ENCODE measurements around the gene CDC42EP5.

Gene CDC42EP5

DNA sequence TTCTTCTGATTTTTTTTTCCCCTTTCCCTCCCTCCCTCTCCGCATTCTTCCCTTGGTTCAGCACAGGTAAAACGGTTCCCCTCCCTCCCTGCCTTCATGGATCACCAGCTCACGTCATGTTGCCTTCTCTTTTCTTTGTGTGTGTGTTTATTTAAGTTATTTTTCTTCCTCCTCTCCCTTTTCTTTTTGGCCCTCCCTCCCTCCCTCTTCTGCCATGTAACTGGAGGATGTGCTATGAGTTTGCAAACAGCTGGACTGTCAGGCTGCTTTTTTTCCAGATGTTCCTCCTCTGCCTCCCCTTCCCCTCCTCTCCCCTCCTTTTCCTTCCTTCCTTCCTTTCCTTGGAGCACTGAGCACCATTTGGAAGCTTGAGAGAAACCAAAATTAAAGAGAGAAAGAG is 11.5 kb downstream of the CDC42EP5 start:
- DNase-seq, result no peak

DNA sequence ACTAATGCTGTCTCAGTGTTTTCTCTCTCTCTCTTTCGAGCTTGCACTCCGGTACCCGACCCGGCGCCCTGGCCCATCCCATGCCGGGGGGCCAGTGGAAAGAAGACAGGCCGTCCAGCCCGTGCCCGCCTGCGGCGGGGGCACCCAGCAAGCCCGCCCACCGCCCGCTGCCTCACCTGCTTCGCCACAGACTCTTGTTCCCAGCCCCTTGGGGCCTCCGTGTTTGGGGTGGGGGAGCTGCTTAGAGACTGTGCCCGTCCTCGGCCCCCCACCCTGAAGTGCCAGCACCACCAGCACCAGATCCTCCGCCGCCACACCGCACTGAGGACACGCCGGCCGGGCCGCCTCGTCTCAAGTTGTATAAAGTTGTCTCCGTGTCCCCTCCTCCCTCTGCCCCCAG is 11.9 kb downstream of the CDC42EP5 start:
- no peak for DNase-seq

DNA sequence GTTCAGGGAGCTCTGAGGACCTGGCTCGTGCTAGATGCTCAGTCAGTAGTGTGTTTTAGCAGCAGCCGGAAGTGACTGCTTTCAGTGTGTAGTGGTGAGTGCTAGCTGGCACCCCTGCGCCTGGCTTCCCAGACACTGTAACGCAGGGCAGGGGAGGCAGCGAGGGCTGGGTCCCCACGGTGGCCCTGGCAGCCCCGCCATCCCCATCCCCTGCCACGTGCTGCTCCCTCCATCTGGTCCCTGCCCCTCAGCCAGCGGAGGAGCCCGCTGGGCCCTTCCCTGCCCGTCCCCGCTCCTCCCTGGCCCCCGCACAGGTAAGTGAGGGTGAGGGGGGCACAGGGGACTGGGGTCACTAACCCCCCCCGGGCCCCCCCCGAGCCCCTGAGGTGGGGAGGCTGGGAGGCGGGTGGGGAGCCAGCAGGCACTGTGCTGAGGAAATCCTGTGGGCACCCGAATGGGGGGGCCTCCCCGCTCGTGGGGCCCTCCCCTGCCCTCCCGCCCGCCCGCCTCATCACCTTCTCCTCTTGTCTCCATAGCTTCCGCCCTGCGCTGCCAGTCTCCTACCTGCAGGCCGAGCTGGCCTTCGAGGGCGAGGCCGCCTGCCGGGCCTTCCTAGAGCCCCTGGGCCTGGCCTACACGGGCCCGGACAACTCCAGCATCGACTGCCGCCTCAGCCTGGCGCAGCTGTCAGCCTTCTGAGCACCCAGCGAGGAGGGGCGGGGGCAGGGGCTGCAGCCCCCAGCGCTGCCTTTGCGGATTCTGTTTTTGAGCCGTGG is 12.7 kb downstream of the CDC42EP5 start:
- no peak for DNase-seq

DNA sequence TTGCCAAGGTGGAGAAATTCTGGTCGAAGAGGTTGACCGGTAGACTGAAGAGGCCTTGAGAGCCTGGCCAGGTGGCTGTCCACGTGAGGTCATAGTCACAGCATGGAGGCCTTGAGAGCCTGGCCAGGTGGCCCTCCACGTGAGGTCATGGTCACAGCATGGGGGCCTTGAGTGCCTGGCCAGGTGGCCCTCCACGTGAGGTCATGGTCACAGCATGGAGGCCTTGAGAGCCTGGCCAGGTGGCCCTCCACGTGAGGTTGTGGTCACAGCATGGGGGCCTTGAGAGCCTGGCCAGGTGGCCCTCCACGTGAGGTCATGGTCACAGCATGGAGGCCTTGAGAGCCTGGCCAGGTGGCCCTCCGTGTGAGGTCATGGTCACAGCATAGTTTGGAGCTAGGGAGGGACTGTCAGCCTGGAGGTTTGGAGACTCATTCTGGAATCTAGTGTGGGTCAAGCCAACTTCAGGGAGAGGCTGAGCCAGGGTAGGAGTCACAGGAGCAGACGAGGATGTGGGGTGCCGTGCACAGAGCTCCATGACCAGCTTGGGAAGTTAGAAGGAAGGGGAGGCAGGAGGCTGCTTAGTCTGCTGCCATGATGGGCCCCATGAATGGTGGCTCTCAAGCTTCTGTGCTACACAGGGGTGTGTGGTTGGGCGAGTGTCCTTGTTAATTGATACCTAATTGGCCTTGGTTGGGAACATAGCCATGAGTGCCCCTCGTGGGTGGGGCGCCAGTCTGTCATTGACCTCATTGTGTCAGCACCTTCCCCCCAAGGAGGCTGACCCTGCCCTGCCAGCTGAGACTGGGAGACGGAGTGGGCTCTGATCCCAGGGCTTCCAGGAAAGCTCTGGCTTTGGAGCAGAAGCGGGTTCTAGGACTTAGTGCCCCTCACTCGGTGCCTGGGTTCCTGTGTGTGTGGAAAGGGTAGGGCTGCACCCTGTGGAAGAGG is 13.5 kb downstream of the CDC42EP5 start:
- DNase-seq, result no peak

DNA sequence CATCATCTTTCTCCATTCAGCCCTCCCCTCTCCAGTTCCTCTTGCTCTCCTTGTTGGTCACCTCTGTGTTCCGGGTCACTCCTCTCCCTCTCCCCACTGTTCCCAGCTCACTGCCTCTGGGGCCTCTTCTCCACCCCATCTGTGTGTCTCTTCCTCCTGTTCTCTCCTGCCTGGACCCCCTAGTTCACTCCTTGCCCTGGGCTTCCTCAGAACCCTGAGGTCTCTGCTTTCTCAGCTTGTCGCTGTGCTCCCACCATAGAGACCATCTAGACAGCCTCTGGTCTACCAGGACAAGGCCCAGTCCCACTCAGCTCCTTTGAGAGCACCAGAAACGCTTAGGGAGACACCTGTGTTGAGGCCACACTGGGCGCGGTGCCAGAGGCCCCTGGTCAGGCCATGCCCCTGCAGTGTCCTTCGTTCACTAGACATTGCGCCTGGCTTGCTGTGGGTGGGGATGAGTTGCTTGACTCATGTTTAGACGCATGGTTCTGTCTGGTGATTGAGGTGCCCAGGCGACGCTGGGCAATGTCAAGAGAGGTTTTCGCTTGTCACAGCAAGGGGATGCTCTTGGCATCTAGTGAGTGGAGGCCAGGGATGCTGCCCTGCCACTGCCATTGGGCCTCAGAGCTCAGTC is 14.3 kb downstream of the CDC42EP5 start:
- no peak for DNase-seq

DNA sequence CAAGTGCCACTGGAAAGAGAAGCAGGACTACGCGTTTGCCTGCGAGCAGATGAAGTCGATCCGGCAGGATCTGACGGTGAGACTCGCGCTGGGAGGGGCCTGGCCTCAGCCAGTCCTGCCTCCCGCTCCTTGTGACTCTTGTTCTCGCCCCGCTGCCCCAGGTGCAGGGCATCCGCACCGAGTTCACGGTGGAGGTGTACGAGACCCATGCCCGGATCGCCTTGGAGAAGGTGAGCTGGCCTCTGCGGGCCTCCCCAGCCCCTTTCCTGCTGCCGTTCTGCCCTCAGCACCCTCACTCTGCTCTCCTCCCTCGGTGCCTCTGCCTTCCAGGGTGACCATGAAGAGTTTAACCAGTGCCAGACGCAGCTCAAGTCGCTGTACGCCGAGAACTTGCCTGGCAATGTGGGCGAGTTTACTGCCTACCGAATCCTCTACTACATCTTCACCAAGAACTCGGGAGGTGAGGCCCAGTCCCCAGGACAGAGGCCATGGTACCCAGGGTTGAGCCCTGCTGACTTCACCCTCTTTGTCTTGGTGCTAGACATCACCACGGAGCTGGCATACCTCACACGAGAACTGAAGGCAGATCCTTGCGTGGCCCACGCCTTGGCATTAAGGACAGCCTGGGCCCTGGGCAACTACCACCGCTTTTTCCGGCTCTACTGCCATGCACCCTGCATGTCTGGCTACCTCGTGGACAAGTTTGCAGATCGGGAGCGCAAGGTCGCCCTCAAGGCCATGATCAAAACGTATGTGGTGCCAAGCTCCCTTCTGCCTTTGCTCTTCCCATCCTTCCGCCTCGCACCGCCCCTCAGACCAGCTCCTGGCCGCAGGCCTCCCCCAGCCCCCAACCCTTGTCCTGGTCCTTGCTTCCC is 15.1 kb downstream of the CDC42EP5 start:
- no peak for DNase-seq

DNA sequence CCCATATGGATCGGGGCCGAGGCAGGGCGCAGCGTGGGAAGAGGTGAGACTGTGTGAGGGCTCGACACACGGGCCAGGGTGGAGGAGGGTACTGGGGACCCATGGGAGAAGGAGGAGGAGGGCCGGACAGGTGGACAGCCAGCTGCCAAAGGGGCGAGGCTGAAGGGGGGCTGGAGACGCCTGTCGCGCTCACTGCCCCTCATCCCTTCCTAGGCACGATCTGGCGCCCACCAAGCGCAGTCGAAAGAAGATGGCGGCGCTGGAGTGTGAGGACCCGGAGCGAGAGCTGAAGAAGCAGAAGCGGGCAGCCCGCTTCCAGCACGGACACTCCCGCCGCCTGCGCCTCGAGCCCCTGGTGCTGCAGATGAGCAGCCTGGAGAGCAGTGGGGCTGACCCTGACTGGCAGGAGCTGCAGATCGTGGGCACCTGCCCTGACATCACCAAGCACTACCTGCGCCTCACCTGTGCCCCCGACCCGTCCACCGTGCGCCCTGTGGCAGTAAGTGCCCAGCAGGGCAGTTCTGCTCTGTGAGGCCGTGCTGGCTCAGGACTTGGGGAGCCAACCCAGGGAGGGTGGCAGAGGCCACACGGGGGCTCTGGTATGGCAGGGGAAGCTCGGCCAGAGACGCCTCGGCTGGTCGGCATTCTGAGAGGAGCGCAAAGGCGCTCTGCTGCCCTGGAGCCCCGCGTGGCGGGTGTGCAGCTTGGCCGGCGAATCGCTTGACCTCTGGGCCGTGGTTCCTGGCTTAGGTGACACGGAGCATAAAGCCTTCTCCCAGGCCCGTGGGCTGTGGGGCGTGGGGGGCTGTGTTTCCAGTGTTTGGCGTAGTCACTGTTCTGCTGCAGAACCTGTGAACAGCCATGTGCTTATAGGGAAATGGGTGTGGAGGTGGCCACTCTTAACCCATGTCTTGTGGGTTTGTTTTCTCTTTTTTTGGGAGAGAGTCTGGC is 16.4 kb downstream of the CDC42EP5 start:
- no peak for DNase-seq

DNA sequence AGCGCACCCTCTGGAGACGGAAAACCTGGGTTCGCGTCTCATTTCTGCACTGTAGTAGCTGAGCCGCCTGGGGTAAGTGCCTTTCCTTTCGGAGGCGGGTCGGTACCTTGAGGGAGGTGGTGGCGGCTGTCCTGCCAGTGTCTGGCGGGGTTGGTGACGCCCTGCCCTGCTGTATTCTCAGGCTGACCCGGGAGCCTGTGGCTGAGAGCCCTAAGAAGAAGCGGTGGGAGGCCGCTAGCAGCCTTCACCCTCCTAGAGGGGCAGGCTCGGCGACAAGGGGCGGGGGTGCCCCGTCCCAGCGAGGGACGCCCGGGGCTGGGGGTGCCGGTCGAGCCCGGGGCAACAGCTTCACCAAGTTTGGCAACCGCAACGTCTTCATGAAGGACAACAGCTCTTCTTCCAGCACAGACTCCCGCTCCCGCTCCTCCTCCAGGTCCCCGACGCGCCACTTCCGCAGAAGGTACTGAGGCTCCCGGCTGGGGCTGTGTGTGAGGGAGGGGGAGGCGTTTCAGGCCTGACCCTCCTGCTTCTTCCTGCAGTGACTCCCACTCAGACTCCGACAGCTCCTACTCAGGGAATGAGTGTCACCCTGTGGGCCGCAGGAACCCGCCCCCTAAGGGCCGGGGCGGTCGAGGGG is 17.2 kb downstream of the CDC42EP5 start:
- DNase-seq, result no peak

DNA sequence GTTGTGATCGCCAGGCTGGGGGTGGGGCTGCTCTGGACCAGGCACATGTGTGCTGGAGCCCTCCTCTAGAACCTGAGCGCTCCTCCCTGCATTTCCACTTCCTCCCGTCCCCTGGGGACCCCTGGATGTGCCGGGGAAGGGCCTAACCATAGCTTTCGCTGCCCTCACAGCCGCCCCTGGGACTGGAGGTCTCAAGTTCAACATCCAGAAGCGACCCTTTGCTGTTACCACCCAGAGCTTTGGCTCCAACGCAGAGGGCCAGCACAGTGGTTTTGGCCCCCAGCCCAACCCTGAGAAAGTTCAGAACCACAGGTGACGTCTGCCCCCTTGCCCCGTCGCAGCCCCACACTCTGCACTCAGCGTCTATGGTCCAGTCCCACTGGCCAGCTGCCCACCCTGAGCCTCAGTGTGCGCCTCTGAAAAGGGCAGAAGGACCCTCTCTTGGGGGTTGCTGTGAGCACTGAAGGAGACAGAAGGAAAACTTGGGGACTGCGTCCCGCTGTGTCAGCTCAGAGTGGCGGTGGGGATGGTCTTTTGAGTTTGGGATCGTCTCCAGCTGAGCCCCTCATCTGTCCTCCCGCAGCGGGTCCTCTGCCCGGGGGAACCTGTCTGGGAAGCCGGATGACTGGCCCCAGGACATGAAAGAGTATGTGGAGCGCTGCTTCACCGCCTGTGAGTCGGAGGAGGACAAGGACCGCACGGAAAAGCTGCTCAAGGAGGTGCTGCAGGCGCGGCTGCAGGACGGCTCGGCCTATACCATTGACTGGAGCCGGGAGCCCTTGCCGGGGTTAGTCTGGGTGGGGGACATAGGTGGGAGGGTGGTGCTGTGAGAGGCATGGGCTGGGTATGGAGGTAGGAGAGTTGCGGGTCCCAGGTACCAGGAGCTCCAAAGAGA is 18.1 kb downstream of the CDC42EP5 start:
- DNase-seq, result no peak

DNA sequence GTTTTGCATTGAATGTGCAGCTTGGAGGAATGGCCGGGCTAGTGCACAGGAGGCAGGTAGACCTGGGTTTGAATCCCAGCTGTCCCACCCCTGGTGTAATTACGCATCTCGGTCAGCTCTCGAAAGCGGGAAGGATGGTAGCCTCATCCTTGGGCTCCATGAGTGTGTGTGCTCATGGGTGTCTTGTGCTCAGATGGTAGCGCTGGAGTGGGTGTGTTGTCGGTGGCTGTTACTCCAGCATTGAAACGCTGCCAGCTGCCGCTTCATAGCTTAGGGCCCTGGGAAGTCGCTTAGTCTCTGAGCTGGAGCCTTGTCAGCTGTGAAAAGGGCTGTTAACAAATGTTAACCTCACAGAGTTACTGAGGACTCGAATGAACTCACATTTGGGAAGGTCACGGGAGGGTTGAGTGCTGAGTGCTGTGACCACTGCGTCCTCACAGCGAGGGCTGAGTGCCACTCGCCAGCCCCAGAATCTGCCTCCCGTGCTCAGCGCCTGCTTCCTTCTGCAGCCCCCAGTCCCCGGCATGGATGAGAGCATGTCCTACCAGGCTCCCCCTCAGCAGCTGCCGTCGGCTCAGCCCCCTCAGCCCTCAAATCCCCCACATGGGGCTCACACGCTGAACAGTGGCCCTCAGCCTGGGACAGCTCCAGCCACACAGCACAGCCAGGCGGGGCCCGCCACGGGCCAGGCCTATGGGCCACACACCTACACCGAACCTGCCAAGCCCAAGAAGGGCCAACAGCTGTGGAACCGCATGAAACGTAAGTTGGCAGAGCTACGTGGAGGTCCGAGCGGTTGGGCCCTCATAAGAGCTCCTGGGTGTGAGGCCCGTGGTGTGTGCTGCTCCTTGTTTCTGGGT is 18.9 kb downstream of the CDC42EP5 start:
- DNase-seq, result no peak

DNA sequence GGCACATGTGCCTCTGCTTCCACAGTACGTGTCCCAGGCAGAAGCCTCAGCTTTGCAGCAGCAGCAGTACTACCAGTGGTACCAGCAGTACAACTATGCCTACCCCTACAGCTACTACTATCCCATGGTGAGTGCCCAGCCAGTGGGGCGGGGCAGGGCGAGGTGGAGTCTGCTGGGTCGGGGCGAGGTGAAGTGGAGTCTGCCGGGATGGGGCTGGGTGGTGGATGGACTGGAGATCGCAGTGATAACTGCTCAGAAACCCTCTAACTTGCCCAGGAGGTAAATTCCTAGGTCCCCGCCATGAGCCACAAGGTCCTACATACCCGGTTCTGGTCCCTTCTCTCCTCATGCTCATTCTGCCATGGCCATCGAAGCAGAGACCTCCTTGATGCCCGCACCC is 20.5 kb downstream of the CDC42EP5 start:
- DNase-seq, result no peak

DNA sequence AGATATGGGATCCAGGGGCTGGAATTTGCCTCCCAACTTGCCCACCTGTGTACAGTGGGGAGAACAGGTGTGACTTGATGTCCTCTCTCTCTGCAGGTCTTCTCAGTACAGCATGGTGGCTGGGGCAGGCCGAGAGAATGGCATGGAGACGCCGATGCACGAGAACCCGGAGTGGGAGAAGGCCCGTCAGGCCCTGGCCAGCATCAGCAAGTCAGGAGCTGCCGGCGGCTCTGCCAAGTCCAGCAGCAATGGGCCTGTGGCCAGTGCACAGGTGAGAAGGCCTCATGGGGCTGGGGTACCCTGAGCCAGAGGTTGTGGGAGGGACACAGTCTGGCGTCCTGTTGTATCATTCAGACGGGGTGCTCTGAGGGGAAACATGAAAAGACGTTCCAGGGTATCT is 21.1 kb downstream of the CDC42EP5 start:
- DNase-seq, result no peak

DNA sequence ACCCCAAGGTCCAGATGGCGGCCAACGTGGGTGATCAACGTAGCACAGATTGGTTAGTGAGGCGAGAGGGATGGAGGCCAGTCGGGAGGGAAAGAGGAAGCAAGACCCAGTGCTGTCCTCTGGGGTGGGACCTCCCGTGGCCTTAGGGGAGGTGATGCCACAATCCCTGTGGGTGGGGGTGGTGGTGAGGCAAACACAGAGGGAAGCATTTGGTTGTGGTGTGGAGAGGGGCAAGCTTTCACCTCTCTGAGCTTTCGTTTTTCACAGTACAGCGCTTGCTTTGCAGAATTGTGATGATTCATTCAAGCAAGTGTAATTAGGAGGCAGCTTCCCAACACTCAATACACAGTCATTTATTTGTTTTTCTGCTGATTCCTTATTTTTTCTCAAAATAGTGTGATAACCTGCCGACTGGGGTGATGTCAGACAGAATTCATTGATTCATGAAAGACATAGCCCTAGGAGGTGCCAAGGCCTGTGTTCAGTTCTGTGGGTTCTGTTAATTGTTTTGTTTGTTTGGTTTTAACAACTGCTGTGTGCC is 21.7 kb downstream of the CDC42EP5 start:
- DNase-seq, result no peak

DNA sequence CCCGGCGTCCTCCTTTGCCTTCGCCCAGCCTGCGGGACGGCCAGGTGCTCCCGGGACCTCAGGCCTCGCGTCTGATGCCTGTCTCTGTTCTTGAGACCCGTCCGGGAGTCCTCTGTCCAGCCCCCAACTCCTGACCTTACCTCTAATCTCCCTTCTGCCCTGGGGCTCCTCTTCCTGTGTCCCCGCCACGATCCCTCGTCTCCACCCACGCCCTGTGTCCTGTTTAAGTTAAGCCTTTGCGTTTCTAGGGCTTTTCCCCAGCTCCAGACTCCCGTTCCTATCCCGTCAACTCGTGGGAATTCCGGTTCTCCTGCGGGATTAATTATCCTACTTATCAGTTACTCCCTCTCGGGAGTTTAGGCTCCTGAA is 23.4 kb downstream of the CDC42EP5 start:
- no peak for DNase-seq

DNA sequence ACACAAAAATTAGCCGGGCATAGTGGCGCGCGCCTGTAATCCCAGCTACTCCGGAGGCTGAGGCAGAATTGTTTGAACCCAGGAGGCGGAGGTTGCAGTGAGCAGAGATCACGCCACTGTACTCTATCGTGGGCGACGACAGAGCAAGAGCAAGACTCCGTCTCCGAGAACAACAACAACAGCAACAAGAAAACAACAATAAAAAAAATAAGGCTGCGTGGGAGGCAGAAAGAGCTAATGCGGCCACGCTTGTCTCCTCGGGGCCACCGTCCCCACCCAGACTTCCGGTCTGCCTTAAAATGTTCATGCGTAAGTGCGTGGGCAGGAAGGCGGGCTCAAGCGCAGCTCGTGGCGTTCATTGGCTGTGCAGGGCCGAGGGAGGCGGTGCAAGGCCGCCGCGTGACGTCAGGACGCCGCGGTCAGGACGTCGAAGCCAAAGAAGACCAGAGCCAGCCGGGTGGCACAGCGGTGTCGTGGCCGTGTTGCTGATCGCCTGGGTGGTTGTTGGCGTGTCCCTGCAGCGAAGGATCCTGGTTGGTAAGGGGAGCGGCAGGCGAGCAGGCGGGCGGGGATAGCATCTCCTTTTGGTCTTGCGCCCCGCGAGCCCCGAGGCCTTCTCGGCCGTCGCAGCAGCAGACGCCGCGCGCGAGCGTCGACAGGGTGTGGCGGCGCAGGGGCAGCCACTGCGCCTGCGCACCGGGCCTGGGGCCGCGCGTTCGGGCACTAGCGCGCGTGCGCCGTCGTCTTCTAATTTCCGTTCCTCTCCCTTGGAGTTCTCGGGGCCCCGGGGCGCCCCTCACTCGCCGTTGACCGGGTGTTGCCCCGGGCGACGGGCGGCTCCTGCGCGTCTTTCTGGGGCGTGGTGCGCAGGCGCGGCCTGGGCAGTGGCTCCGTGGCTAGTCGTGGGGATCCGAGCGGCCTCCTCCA is 24.1 kb downstream of the CDC42EP5 start, which contains the start of gene LENG8:
Gene LENG8, plus strand, starts transcription at position 426 of the 927 bp plus-strand sequence. CDS start 2,146 bp downstream, outside the sequence.
- peak; percentile 98 for DNase-seq

DNA sequence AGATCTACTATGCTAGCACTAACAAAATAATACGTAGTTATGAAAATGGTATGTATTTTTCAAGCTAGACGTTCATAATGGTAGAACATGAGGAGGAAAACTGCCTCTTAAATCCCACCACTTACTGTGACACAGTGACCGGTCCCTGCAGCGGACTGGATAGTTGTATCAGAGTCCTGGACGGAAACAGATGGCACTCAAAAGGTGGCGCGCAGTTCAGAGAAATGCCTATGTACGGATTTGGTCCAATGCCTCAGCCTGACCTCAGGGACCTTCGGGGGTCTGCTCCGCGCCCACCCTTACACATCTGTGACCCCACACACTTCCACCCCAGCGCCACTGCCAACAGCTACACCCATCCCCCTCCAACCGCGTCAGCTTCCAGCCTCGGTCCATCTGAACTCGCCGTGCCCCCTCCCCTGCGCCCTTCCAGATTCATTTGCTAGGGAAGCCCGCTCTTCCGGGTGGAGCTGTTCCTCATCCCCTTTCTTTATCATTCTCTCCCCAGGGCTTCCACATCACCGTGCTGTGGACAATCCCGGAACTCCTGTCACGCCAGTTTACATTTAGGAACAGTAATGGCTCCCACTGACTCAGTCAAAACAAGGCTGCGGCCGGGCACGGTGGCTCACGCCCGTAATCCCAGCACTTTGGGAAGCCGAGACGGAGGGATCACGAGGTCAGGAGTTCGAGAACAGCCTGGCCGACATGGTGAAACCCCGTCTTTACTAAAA is 24.9 kb downstream of the CDC42EP5 start:
- peak; percentile 56 for DNase-seq
